ENCODE data around the gene ITGA2B.
"Not testable (repeated sequence)": the region's sequence is repeated elsewhere in the genome, so short reads cannot be mapped to it uniquely, and the experiment has no call there.

Gene ITGA2B

GRCh38 chr17:44346064-44346844, 43.2 kb downstream of the ITGA2B start:
- in situ Hi-C loops (cut with HindIII; ENCODE audit: low sequenced_read_pairs) = no loop called here
- DNase-seq (ENCODE audit: low read depth, low spot score) = no peak
- H3K4me3 ChIP-seq (ENCODE audit: low read depth, low read length) = peak overlapping the region; percentile 95
- no peak for TF ChIP-seq CTCF (IDR thresholded peaks at IDR 0.05; ENCODE audit: low read depth, low read length)

- peak overlapping the region; percentile 95 for H3K4me3 ChIP-seq (ENCODE audit: low read depth, low read length)
- in situ Hi-C loops (cut with HindIII; ENCODE audit: low sequenced_read_pairs) = no loop called here
- peak; percentile 56 for DNase-seq (ENCODE audit: low read depth, low spot score)
- peak; percentile 58 for TF ChIP-seq CTCF (IDR thresholded peaks at IDR 0.05; ENCODE audit: low read depth, low read length)
These were observed 43.9 kb downstream of the ITGA2B start for GRCh38 chr17:44345454-44346026.

- no peak for TF ChIP-seq CTCF (IDR thresholded peaks at IDR 0.05; ENCODE audit: low read depth, low read length)
- DNase-seq (ENCODE audit: low read depth, low spot score) = peak; percentile 99
- in situ Hi-C loops (cut with HindIII; ENCODE audit: low sequenced_read_pairs) = no loop called here
These were observed 44.5 kb downstream of the ITGA2B start, which contains the start of gene GRN for GRCh38 chr17:44344939-44345453. Gene GRN, plus strand, starts transcription at chr17:44345302. Its CDS starts 3,863 bp downstream, at chr17:44349165.

GRCh38 chr17:44343510-44344209, 45.8 kb downstream of the ITGA2B start:
- no peak for DNase-seq (ENCODE audit: low read depth, low spot score)
- no peak for TF ChIP-seq CTCF (IDR thresholded peaks at IDR 0.05; ENCODE audit: low read depth, low read length)
- no peak overlapping the region for H3K4me3 ChIP-seq (ENCODE audit: low read depth, low read length)
- in situ Hi-C loops (cut with HindIII; ENCODE audit: low sequenced_read_pairs) = no loop called here

More at GRCh38 chr17:44344939-44345453, 44.5 kb downstream of the ITGA2B start, which contains the start of gene GRN:
- H3K4me3 ChIP-seq (ENCODE audit: low read depth, low read length) = peak within 1 kb of the TSS; percentile 95

- DNase-seq (ENCODE audit: low read depth, low spot score); in situ Hi-C loops (cut with HindIII; ENCODE audit: low sequenced_read_pairs); H3K4me3 ChIP-seq (ENCODE audit: low read depth, low read length): not testable (repeated sequence)
These were observed 48.9 kb downstream of the ITGA2B start for GRCh38 chr17:44340553-44340952.

- TF ChIP-seq CTCF (IDR thresholded peaks at IDR 0.05; ENCODE audit: low read depth, low read length) = no peak
- in situ Hi-C loops (cut with HindIII; ENCODE audit: low sequenced_read_pairs) = no loop called here
- no peak for DNase-seq (ENCODE audit: low read depth, low spot score)
- H3K4me3 ChIP-seq (ENCODE audit: low read depth, low read length) = no peak overlapping the region
These were observed 50.7 kb downstream of the ITGA2B start for GRCh38 chr17:44338702-44339101.
